ENCODE data around the gene KCNK4. TPM values are rescaled to one million over a fixed set of nuclear protein-coding genes. Genes with fewer than 3 reads are reported as not detected.
"Not testable (repeated sequence)": the region's sequence is repeated elsewhere in the genome, so short reads cannot be mapped to it uniquely, and the experiment has no call there.

Gene KCNK4
- total RNA-seq, 2 donors from 2014 or later, result not detected

- intact Hi-C loops (cut with DNase I, micrococcal nuclease), result no loop called here
- DNase-seq (peak; percentile 67 to 71), ATAC-seq (peak; percentile 13)
These were observed 25.7 kb downstream of the KCNK4 start for GRCh38 chr11:64316672-64317324.

- intact Hi-C loops (cut with DNase I, micrococcal nuclease), result no loop called here
- peak; percentile 94 to 99 for DNase-seq
- ATAC-seq, result peak; percentile 67
These were observed 26.3 kb downstream of the KCNK4 start, which contains the start of gene TRMT112 for GRCh38 chr11:64317325-64317960. TRMT112 (minus strand) TSS chr11:64317559; CDS start chr11:64317526, 33 bp downstream.

GRCh38 chr11:64317961-64318765 is 27.1 kb downstream of the KCNK4 start, which contains the start of gene PRDX5:
PRDX5 (plus strand) TSS chr11:64318121; CDS start chr11:64318216, 95 bp downstream.
- DNase-seq (peak; percentile 95 to 98), ATAC-seq (peak; percentile 68)
- intact Hi-C loops (cut with DNase I, micrococcal nuclease), result no loop called here

- no peak for ATAC-seq
- peak in 1 of 2 donors; percentile 61 for DNase-seq
- intact Hi-C loops (cut with DNase I, micrococcal nuclease), result no loop called here
These were observed 28.0 kb downstream of the KCNK4 start for GRCh38 chr11:64318766-64319761.

GRCh38 chr11:64320556-64320955 is 29.5 kb downstream of the KCNK4 start:
- intact Hi-C loops (cut with DNase I, micrococcal nuclease), result no loop called here
- DNase-seq (no peak), ATAC-seq (no peak)

GRCh38 chr11:64321026-64321425 is 29.9 kb downstream of the KCNK4 start:
- DNase-seq (no peak), ATAC-seq (no peak)
- intact Hi-C loops (cut with DNase I, micrococcal nuclease), result no loop called here

GRCh38 chr11:64321533-64321932 is 30.4 kb downstream of the KCNK4 start:
- DNase-seq (peak; percentile 72 to 81), ATAC-seq (peak; percentile 48)
- intact Hi-C loops (cut with DNase I, micrococcal nuclease), result no loop called here

- intact Hi-C loops (cut with DNase I, micrococcal nuclease), result no loop called here
- DNase-seq (no peak), ATAC-seq (no peak)
These were observed 31.8 kb downstream of the KCNK4 start for GRCh38 chr11:64322925-64323260.

GRCh38 chr11:64323373-64323772 is 32.3 kb downstream of the KCNK4 start:
- intact Hi-C loops (cut with DNase I, micrococcal nuclease), result no loop called here
- ATAC-seq (no peak), DNase-seq (no peak)

- DNase-seq; ATAC-seq; intact Hi-C loops (cut with DNase I, micrococcal nuclease): not testable (repeated sequence)
These were observed 32.9 kb downstream of the KCNK4 start for GRCh38 chr11:64323984-64324383.

GRCh38 chr11:64324692-64325469 is 33.8 kb downstream of the KCNK4 start:
- ATAC-seq (no peak), DNase-seq (no peak)
- intact Hi-C loops (cut with DNase I, micrococcal nuclease), result no loop called here

GRCh38 chr11:64327375-64327774 is 36.3 kb downstream of the KCNK4 start:
- intact Hi-C loops (cut with DNase I, micrococcal nuclease), result no loop called here
- no peak for ATAC-seq
- DNase-seq, result no peak

GRCh38 chr11:64327993-64328392 is 36.9 kb downstream of the KCNK4 start:
- intact Hi-C loops (cut with DNase I, micrococcal nuclease), result no loop called here
- DNase-seq (peak in 1 of 2 donors; percentile 53), ATAC-seq (peak; percentile 35)

- no peak for DNase-seq
- ATAC-seq, result no peak
- intact Hi-C loops (cut with DNase I, micrococcal nuclease), result no loop called here
These were observed 39.8 kb downstream of the KCNK4 start for GRCh38 chr11:64330888-64331287.

- DNase-seq (peak; percentile 90 to 93), ATAC-seq (peak; percentile 61)
- intact Hi-C loops (cut with DNase I, micrococcal nuclease), result no loop called here
These were observed 40.7 kb downstream of the KCNK4 start for GRCh38 chr11:64331569-64332371.

- ATAC-seq (no peak), DNase-seq (no peak)
- intact Hi-C loops (cut with DNase I, micrococcal nuclease), result no loop called here
These were observed 42.5 kb downstream of the KCNK4 start for GRCh38 chr11:64333556-64333955.

Data from left colon (tissue), 2 donors.